GM19467 (cell line): ENCODE results near the gene EXD1.
"Not testable (repeated sequence)": the region's sequence is repeated elsewhere in the genome, so short reads cannot be mapped to it uniquely, and the experiment has no call there.

ENCODE experiments used
- ATAC-seq: cut with Tn5 transposase; IDR thresholded peaks from one replicate; pipeline ENCODE4 v1.9.1; 2021; ENCODE audit warnings: mild to moderate bottlenecking, moderate library complexity; ENCODE audit not compliant: unreplicated experiment

EXD1 gene

GRCh38 chr15:41150279-41150678 is 80.3 kb downstream of the EXD1 start:
- ATAC-seq: no peak

- ATAC-seq: no peak
Observed at GRCh38 chr15:41148065-41148464, 82.5 kb downstream of the EXD1 start.

DNA sequence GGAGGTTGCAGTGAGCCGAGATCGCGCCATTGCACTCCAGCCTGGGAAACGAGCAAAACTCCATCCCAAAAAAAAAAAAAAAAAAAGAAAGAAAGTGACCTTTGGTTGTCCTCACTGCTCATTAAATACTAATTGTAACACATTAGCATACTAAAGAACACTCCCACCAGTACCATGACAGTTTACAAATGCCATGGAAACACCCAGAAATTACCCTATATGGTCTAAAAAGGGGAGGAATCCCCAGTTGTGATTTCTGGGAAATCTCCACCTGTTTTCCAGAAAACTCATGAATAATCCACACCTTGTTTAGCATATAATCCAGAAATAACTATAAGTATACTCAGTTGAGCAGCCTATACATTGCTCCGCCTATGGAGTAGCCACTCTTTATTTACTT is 90.9 kb downstream of the EXD1 start:
- no peak for ATAC-seq

DNA sequence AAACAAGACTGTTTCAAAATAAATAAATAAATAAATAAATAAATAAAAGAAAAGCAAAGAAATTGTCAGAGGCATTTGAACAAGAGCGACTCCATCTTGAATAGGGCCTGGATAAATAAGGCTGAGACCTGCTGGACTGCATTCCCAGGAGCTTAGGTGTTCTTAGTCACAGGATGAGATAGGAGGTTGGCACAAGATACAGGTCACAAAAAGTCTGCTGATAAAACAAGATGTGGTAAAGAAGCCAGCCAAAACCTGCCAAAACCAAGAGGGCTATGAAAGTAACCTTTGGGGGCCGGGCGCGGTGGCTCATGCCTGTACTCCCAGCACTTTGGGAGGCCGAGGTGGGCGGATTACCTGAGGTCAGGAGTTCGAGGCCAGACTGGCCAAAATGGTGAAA is 91.4 kb downstream of the EXD1 start:
- not testable (repeated sequence) for ATAC-seq

- not testable (repeated sequence) for ATAC-seq
Observed at GRCh38 chr15:41135580-41135979, 95.0 kb downstream of the EXD1 start.

DNA sequence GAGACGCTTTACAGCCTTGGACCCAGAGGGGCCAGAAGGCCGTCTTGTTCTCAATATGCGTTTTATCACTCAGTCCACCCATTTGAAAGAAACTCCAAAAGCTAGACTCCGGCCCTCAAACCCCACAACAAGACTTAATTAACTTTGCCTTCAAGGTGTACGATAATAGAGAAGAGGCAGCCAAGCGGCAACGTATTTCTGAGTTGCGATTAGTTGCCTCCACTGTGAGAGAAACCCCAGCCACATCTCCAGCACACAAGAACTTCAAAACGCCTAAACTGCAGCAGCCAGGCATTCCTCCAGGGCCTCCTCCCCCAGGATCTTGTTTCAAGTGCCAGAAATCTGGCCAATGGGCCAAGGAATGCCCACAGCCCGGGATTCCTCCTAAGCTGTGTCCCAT is 97.1 kb downstream of the EXD1 start:
- no peak for ATAC-seq
